Measurements from ENCODE around the gene SYK.
"Not testable (repeated sequence)": the region's sequence is repeated elsewhere in the genome, so short reads cannot be mapped to it uniquely, and the experiment has no call there.

The SYK gene

GRCh38 chr9:90801241-90801972 lies at the start of gene SYK:
SYK (plus strand) TSS chr9:90801819; CDS start chr9:90843899, 42,080 bp downstream.
- DNase-seq: no peak

- DNase-seq: not testable (repeated sequence)
Measured at GRCh38 chr9:90755514-90756371, 45.9 kb upstream of the SYK start.

- not testable (repeated sequence) for DNase-seq
Measured at GRCh38 chr9:90760577-90760976, 41.0 kb upstream of the SYK start.

- DNase-seq: no peak
Measured at GRCh38 chr9:90766731-90767130, 34.9 kb upstream of the SYK start.

GRCh38 chr9:90767523-90768100 lies 34.0 kb upstream of the SYK start:
- DNase-seq: no peak

GRCh38 chr9:90770182-90770738 lies 31.4 kb upstream of the SYK start:
- DNase-seq: no peak

GRCh38 chr9:90770927-90771326 lies 30.7 kb upstream of the SYK start:
- no peak for DNase-seq

- DNase-seq: no peak
Measured at GRCh38 chr9:90772386-90772785, 29.2 kb upstream of the SYK start.

GRCh38 chr9:90773617-90774016 lies 28.0 kb upstream of the SYK start:
- DNase-seq: no peak

GRCh38 chr9:90774071-90774470 lies 27.5 kb upstream of the SYK start:
- DNase-seq: no peak

GRCh38 chr9:90774682-90775081 lies 26.9 kb upstream of the SYK start:
- DNase-seq: no peak

GRCh38 chr9:90775657-90776056 lies 26.0 kb upstream of the SYK start:
- no peak for DNase-seq

- DNase-seq: no peak
Measured at GRCh38 chr9:90778746-90779145, 22.9 kb upstream of the SYK start.

GRCh38 chr9:90783552-90783951 lies 18.1 kb upstream of the SYK start:
- DNase-seq: no peak

- no peak for DNase-seq
Measured at GRCh38 chr9:90783964-90784363, 17.7 kb upstream of the SYK start.

GRCh38 chr9:90787771-90788460 lies 13.7 kb upstream of the SYK start:
- DNase-seq: no peak

GRCh38 chr9:90788527-90788926 lies 13.1 kb upstream of the SYK start:
- DNase-seq: not testable (repeated sequence)

- no peak for DNase-seq
Measured at GRCh38 chr9:90789408-90789807, 12.2 kb upstream of the SYK start.

GRCh38 chr9:90789862-90790261 lies 11.8 kb upstream of the SYK start:
- no peak for DNase-seq

GRCh38 chr9:90793024-90793423 lies 8.6 kb upstream of the SYK start:
- not testable (repeated sequence) for DNase-seq

- no peak for DNase-seq
Measured at GRCh38 chr9:90793729-90794128, 7.9 kb upstream of the SYK start.

GRCh38 chr9:90795084-90795483 lies 6.5 kb upstream of the SYK start:
- no peak for DNase-seq

- DNase-seq: no peak
Measured at GRCh38 chr9:90795871-90796317, 5.7 kb upstream of the SYK start.
